ENCODE results near the gene FOXB1. TPM values are rescaled to one million over a fixed set of nuclear protein-coding genes. Genes with fewer than 3 reads are reported as not detected.

Gene FOXB1
- total RNA-seq, 1 donor from 2014 or later = not detected

GRCh38 chr15:59995568-59996297, 8.4 kb upstream of the FOXB1 start:
- Histone ChIP-seq H3K9me3 (no peaks in the 10 kb centered on the region), H3K4me1 (peaks cover 15% of the 10 kb centered on the region), H3K4me3 (no peak overlapping the region), H3K27me3 (peaks cover 36% of the 10 kb centered on the region), H3K36me3 (no peaks in the 10 kb centered on the region), H3K27ac (no peak overlapping the region)
- DNase-seq (ENCODE audit: extremely low spot score in 2 of 2) = no peak
- TF ChIP-seq CTCF (IDR thresholded peaks at IDR 0.05) (no peak), POLR2A (IDR thresholded peaks at IDR 0.05) (no peak), POLR2AphosphoS5 (IDR thresholded peaks at IDR 0.05; ENCODE audit: insufficient read depth in 1 of 2, low read depth in 1 of 2) (no peak)
- intact Hi-C loops (cut with DNase I) = no loop called here

- DNase-seq (ENCODE audit: extremely low spot score in 2 of 2) = no peak
- intact Hi-C loops (cut with DNase I) = no loop called here
- H3K27ac ChIP-seq = no peak overlapping the region
- peaks cover 36% of the 10 kb centered on the region for H3K27me3 ChIP-seq
- H3K9me3 ChIP-seq = no peaks in the 10 kb centered on the region
- H3K4me1 ChIP-seq = peaks cover 15% of the 10 kb centered on the region
- H3K36me3 ChIP-seq = no peaks in the 10 kb centered on the region
- no peak overlapping the region for H3K4me3 ChIP-seq
- TF ChIP-seq POLR2AphosphoS5 (IDR thresholded peaks at IDR 0.05; ENCODE audit: insufficient read depth in 1 of 2, low read depth in 1 of 2) (no peak), POLR2A (IDR thresholded peaks at IDR 0.05) (no peak)
Observed at GRCh38 chr15:59996298-59997041, 7.6 kb upstream of the FOXB1 start.

- Histone ChIP-seq H3K27me3 (peaks cover 36% of the 10 kb centered on the region), H3K9me3 (no peaks in the 10 kb centered on the region), H3K4me3 (peak overlapping the region in 1 of 2 donors; percentile 18), H3K4me1 (peaks cover 15% of the 10 kb centered on the region), H3K27ac (no peak overlapping the region), H3K36me3 (no peaks in the 10 kb centered on the region)
- intact Hi-C loops (cut with DNase I) = no loop called here
- DNase-seq (ENCODE audit: extremely low spot score in 2 of 2) = no peak
- TF ChIP-seq CTCF (IDR thresholded peaks at IDR 0.05) = no peak
- TF ChIP-seq POLR2A (IDR thresholded peaks at IDR 0.05) = no peak
- TF ChIP-seq POLR2AphosphoS5 (IDR thresholded peaks at IDR 0.05; ENCODE audit: insufficient read depth in 1 of 2, low read depth in 1 of 2) = no peak
Observed at GRCh38 chr15:59997070-59997701, 6.9 kb upstream of the FOXB1 start.

- TF ChIP-seq CTCF (IDR thresholded peaks at IDR 0.05) (no peak), POLR2A (IDR thresholded peaks at IDR 0.05) (no peak), POLR2AphosphoS5 (IDR thresholded peaks at IDR 0.05; ENCODE audit: insufficient read depth in 1 of 2, low read depth in 1 of 2) (no peak)
Observed at GRCh38 chr15:59998305-59998949, 5.7 kb upstream of the FOXB1 start.

GRCh38 chr15:59998950-59999611, 5.0 kb upstream of the FOXB1 start:
- DNase-seq (ENCODE audit: extremely low spot score in 2 of 2) = no peak
- Histone ChIP-seq H3K4me3 (no peak overlapping the region), H3K27ac (no peak overlapping the region), H3K36me3 (no peaks in the 10 kb centered on the region), H3K27me3 (peaks cover 28% of the 10 kb centered on the region), H3K9me3 (no peaks in the 10 kb centered on the region), H3K4me1 (peaks cover 23% of the 10 kb centered on the region)
- intact Hi-C loops (cut with DNase I) = no loop called here
- TF ChIP-seq CTCF (IDR thresholded peaks at IDR 0.05) = no peak
- TF ChIP-seq POLR2A (IDR thresholded peaks at IDR 0.05) = no peak
- no peak for TF ChIP-seq POLR2AphosphoS5 (IDR thresholded peaks at IDR 0.05; ENCODE audit: insufficient read depth in 1 of 2, low read depth in 1 of 2)

More at GRCh38 chr15:59998305-59998949, 5.7 kb upstream of the FOXB1 start:
- Histone ChIP-seq H3K4me3 (no peak overlapping the region), H3K36me3 (no peaks in the 10 kb centered on the region), H3K4me1 (peaks cover 16% of the 10 kb centered on the region), H3K27me3 (peaks cover 31% of the 10 kb centered on the region), H3K9me3 (no peaks in the 10 kb centered on the region), H3K27ac (no peak overlapping the region)
- intact Hi-C loops (cut with DNase I) = no loop called here
- no peak for DNase-seq (ENCODE audit: extremely low spot score in 2 of 2)

Data from vagina (tissue), 2 donors.